HCT116 (cell line): Measurements from ENCODE around the gene PAMR1. TPM values are rescaled to one million over a fixed set of nuclear protein-coding genes. Genes with fewer than 3 reads are reported as not detected.

ENCODE experiments used
- ATAC-seq: fragments of 200-7000 bp; cut with Tn5 transposase; 2 replicates; pipeline ENCODE4 v1.9.1; 2020; ENCODE audit warnings: mild to moderate bottlenecking, moderate library complexity
- BruUV-seq: library from RNA; stranded (reverse); fragments of 400-500 nt; replicated peaks from 2 replicates; lab custom pipeline; 2021; lab: Mats Ljungman, UMichigan
- CTCF ChIA-PET: fragments of 300-600 bp; sonication (Branson Sonifier 250); formaldehyde crosslinking; loops from one replicate; lab custom pipeline; 2021; ENCODE audit warnings: antibody characterized with exemption; lab: Charles Lee
- POLR2A ChIA-PET: fragments of 300-600, 350-600 bp; sonication (Branson Sonifier 250); formaldehyde crosslinking; loops from one replicate; lab custom pipeline; 2021; ENCODE audit warnings: antibody characterized with exemption; lab: Charles Lee
- RAD21 ChIA-PET, 2 experiments: fragments of 300-600 bp; sonication (Branson Sonifier 250); formaldehyde crosslinking; loops; one replicate each; lab custom pipeline; 2023; ENCODE audit warnings: low total read pairs in 2 of 2; ENCODE audit not compliant: uncharacterized antibody in 2 of 2, unreplicated experiment in 2 of 2, low non-redundant PET in 1 of 2; lab: Charles Lee
- DNase-seq: peaks from one replicate; pipeline ENCODE4 v3.0.0-alpha.2; 2010; ENCODE audit warnings: low read depth, low spot score
- H2AFZ ChIP-seq: fragments of 200-600 bp; shearing (Covaris generic), sonication (generic); 2 replicates; pipeline ENCODE4 v1.6.1; 2017; ENCODE audit warnings: low read depth, mixed run types, mixed read lengths, antibody characterized with exemption, low read length; ENCODE audit not compliant: poor library complexity, severe bottlenecking
- H3K27ac ChIP-seq: 2 replicates; pipeline ENCODE4 v1.5.1; 2012; ENCODE audit warnings: low read depth, low read length
- H3K27me3 ChIP-seq: fragments of 200-600 bp; sonication (generic); 2 replicates; pipeline ENCODE4 v1.6.1; 2016; ENCODE audit warnings: mixed run types, low read length, mixed read lengths; ENCODE audit not compliant: insufficient read depth
- H3K36me3 ChIP-seq, 2 experiments: fragments of 200-500 bp in 1 of 2; fragments of 200-600 bp in 1 of 2; sonication (Bioruptor generic) in 1 of 2; sonication (generic) in 1 of 2; 2 replicates each; pipeline versions ENCODE4 v1.5.1 to v1.6.1; 2014 to 2016; ENCODE audit warnings: low read length in 2 of 2, inconsistent platforms in 1 of 2, mixed read lengths in 1 of 2, mixed run types in 1 of 2; ENCODE audit not compliant: insufficient read depth in 2 of 2, control insufficient read depth in 1 of 2
- H3K4me1 ChIP-seq, 2 experiments: fragments of 200-600 bp in 1 of 2; sonication (generic) in 1 of 2; 2 replicates each; pipeline versions ENCODE4 v1.5.1 to v1.6.1; 2012 to 2017; ENCODE audit warnings: low read length in 2 of 2, inconsistent platforms in 1 of 2, mild to moderate bottlenecking in 1 of 2, mixed read lengths in 1 of 2, mixed run types in 1 of 2, moderate library complexity in 1 of 2; ENCODE audit not compliant: insufficient read depth in 2 of 2, control insufficient read depth in 1 of 2
- H3K4me2 ChIP-seq: fragments of 200-600 bp; sonication (generic); 2 replicates; pipeline ENCODE4 v1.6.1; 2017; ENCODE audit warnings: mixed run types, low read length, mixed read lengths
- H3K4me3 ChIP-seq, 2 experiments: fragments of 200-600 bp in 1 of 2; sonication (generic) in 1 of 2; replicated peaks in 1 of 2; 2 replicates each; pipeline ENCODE4 v1.5.1; 2011 to 2016; ENCODE audit warnings: low read length in 2 of 2, control low read depth in 1 of 2, low read depth in 1 of 2, mild to moderate bottlenecking in 1 of 2, mixed read lengths in 1 of 2, mixed run types in 1 of 2
- H3K79me2 ChIP-seq: fragments of 200-600 bp; sonication (generic); 2 replicates; pipeline ENCODE4 v1.6.1; 2017; ENCODE audit warnings: mild to moderate bottlenecking, mixed run types, low read length, moderate library complexity, mixed read lengths; ENCODE audit not compliant: insufficient read depth
- H3K9ac ChIP-seq: fragments of 200-600 bp; sonication (generic); 2 replicates; pipeline ENCODE4 v1.6.1; 2016; ENCODE audit warnings: low read length, mixed read lengths
- H3K9me2 ChIP-seq: fragments of 200-600 bp; sonication (generic), shearing (Covaris generic); 2 replicates; pipeline ENCODE4 v1.6.1; 2017; ENCODE audit warnings: mixed run types, mild to moderate bottlenecking, moderate library complexity; ENCODE audit not compliant: insufficient read depth
- H3K9me3 ChIP-seq, 2 experiments: fragments of 200-500 bp in 1 of 2; fragments of 200-600 bp in 1 of 2; sonication (Bioruptor generic) in 1 of 2; sonication (generic) in 1 of 2; 2 replicates each; pipeline ENCODE4 v1.6.1; 2014 to 2017; ENCODE audit warnings: low read length in 2 of 2, mixed read lengths in 2 of 2, inconsistent platforms in 1 of 2, low read depth in 1 of 2, mild to moderate bottlenecking in 1 of 2, mixed run types in 1 of 2, moderate library complexity in 1 of 2; ENCODE audit not compliant: control insufficient read depth in 1 of 2, insufficient read depth in 1 of 2
- H4K20me1 ChIP-seq: fragments of 200-600 bp; sonication (generic), shearing (Covaris generic); 2 replicates; pipeline ENCODE4 v1.6.1; 2017; ENCODE audit warnings: mixed run types, mild to moderate bottlenecking, moderate library complexity; ENCODE audit not compliant: insufficient read depth
- CBX3 ChIP-seq: IDR thresholded peaks from 2 replicates; pipeline ENCODE4 v1.6.1; 2012; ENCODE audit warnings: low read depth
- ELF1 ChIP-seq: IDR thresholded peaks from 2 replicates; pipeline ENCODE4 v1.6.1; 2012; ENCODE audit warnings: low read depth, borderline replicate concordance
- EZH2phosphoT487 ChIP-seq: fragments of 200-600 bp; IDR thresholded peaks from 2 replicates; pipeline ENCODE4 v1.6.1; 2018; ENCODE audit warnings: antibody characterized with exemption, borderline replicate concordance
- JUND ChIP-seq: IDR thresholded peaks from 2 replicates; pipeline ENCODE4 v1.6.1; 2012
- POLR2A ChIP-seq: IDR thresholded peaks from 2 replicates; pipeline ENCODE4 v1.7.0; 2011; ENCODE audit warnings: borderline replicate concordance; ENCODE audit not compliant: insufficient read depth, insufficient read length; ENCODE audit errors: extremely low read depth
- RAD21 ChIP-seq: IDR thresholded peaks from 2 replicates; pipeline ENCODE4 v1.6.1; 2012; ENCODE audit warnings: low read depth, mild to moderate bottlenecking
- SP1 ChIP-seq: IDR thresholded peaks from 2 replicates; pipeline ENCODE4 v1.6.1; 2012; ENCODE audit warnings: low read depth
- TCF7L2 ChIP-seq: IDR thresholded peaks from 2 replicates; pipeline ENCODE4 v1.7.0; 2011; ENCODE audit warnings: borderline replicate concordance, inconsistent platforms; ENCODE audit not compliant: insufficient read depth, insufficient read length; ENCODE audit errors: extremely low read depth
- ZFX ChIP-seq: fragments of 450-650 bp; IDR thresholded peaks from 2 replicates; pipeline ENCODE4 v1.6.1; 2017
- ZNF274 ChIP-seq: fragments of 200-500 bp; sonication (Bioruptor generic); IDR thresholded peaks from 2 replicates; pipeline ENCODE4 v1.6.1; 2014; ENCODE audit warnings: mild to moderate bottlenecking, low read depth, low read length, inconsistent platforms
- intact Hi-C: fragments of 100-400 bp; cut with micrococcal nuclease; formaldehyde crosslinking; loops from 2 replicates; pipeline ENCODE4 v1.10.0; 2022
- total RNA-seq: library from RNA; stranded (reverse); gene quantifications from one replicate; pipeline ENCODE4 v1.2.1, GENCODE V29; 2021; ENCODE audit not compliant: unreplicated experiment
- TF ChIP-seq, protein P1 (sequence below), 3 experiments: fragments of 200-600 bp in 1 of 3; sonication (generic) in 1 of 3; IDR thresholded peaks in 2 of 3; conservative IDR thresholded peaks in 1 of 3; 2 replicates each; pipeline ENCODE4 v1.5.1; 2012 to 2017; ENCODE audit warnings: low read depth in 2 of 3, low read length in 2 of 3, antibody characterized with exemption in 1 of 3, borderline replicate concordance in 1 of 3, control low read depth in 1 of 3, mild to moderate bottlenecking in 1 of 3, mixed read lengths in 1 of 3, mixed run types in 1 of 3, moderate library complexity in 1 of 3; ENCODE audit not compliant: insufficient read depth in 1 of 3

The PAMR1 gene
- total RNA-seq, 1 experiment from 2014 or later: not detected

DNA sequence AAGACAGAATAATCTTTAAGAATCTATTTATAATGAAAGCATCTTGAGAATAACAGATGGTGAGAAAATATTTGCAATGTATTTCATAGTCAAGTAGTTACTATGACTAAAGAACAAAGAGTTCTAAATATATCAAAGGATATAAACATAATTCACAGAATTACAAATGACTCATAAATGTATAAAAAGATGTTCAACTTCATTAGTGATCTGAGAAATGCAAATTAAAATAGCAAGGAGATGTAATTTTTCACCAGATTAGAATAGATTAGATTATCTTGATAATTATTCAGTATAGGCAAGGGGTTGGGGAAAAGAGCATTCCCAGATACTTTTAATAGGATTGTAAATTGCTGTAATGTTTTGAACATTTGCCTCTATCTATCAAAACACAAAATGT lies 30.1 kb upstream of the PAMR1 start:
- no peaks in the 10 kb centered on the region for H3K9me2 ChIP-seq
- H3K27me3 ChIP-seq: 0 out of 2 replicates have a peak, but pooled peaks cover 3% of the 10 kb centered on the region
- H3K27ac ChIP-seq: no peak overlapping the region
- peak overlapping the region; percentile 18 for H2AFZ ChIP-seq
- H3K79me2 ChIP-seq: no peaks in the 10 kb centered on the region
- no peaks in the 10 kb centered on the region for H3K36me3 ChIP-seq
- ATAC-seq (no peak), DNase-seq (no peak)
- TF ChIP-seq RAD21: no peak
- no peak for TF ChIP-seq ZFX
- TF ChIP-seq, protein P1, sequence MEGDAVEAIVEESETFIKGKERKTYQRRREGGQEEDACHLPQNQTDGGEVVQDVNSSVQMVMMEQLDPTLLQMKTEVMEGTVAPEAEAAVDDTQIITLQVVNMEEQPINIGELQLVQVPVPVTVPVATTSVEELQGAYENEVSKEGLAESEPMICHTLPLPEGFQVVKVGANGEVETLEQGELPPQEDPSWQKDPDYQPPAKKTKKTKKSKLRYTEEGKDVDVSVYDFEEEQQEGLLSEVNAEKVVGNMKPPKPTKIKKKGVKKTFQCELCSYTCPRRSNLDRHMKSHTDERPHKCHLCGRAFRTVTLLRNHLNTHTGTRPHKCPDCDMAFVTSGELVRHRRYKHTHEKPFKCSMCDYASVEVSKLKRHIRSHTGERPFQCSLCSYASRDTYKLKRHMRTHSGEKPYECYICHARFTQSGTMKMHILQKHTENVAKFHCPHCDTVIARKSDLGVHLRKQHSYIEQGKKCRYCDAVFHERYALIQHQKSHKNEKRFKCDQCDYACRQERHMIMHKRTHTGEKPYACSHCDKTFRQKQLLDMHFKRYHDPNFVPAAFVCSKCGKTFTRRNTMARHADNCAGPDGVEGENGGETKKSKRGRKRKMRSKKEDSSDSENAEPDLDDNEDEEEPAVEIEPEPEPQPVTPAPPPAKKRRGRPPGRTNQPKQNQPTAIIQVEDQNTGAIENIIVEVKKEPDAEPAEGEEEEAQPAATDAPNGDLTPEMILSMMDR (IDR thresholded peaks at IDR 0.05 in 2 of 3, conservative IDR thresholded peaks at IDR 0.05 in 1 of 3; ENCODE audit: borderline replicate concordance in 1 of 3, insufficient read depth in 1 of 3, low read depth in 2 of 3, low read length in 2 of 3): no peak
- no peak for TF ChIP-seq POLR2A
- TF ChIP-seq JUND: no peak
- no peak for TF ChIP-seq ELF1
- no peak for TF ChIP-seq TCF7L2
- no peak for TF ChIP-seq CBX3
- no peak for TF ChIP-seq SP1
- no peak for TF ChIP-seq EZH2phosphoT487
- TF ChIP-seq ZNF274: no peak
- intact Hi-C loops: no loop called here
- H3K4me2 ChIP-seq: no peak overlapping the region
- ChIA-PET RAD21 (no interaction called here), CTCF (no interaction called here), POLR2A (no interaction called here)
- H4K20me1 ChIP-seq: no peaks in the 10 kb centered on the region
- H3K9ac ChIP-seq: no peak overlapping the region
- no TSS peak for BruUV-seq
- peaks cover under 1% of the 10 kb centered on the region in 2 experiments; a peak in 1 of 4 replicates for H3K4me1 ChIP-seq
- H3K4me3 ChIP-seq: no peak overlapping the region
- no peaks in the 10 kb centered on the region for H3K9me3 ChIP-seq
